Prostate gland (tissue), 2 donors: ENCODE measurements around the gene GNMT.

ENCODE experiments used
- CTCF ChIP-seq, 4 experiments: fragments of 200-600 bp in 2 of 4; fragments of 450-650 bp in 2 of 4; sonication (generic) in 2 of 4; IDR thresholded peaks; 1 replicate in 3 of 4; 2 replicates in 1 of 4; pipeline ENCODE4 v1.5.1; 2016 to 2019; ENCODE audit warnings: antibody characterized with exemption in 4 of 4, mild to moderate bottlenecking in 2 of 4, moderate library complexity in 2 of 4
- POLR2A ChIP-seq: fragments of 450-650 bp; IDR thresholded peaks from one replicate; pipeline ENCODE4 v1.6.1; 2016; ENCODE audit warnings: antibody characterized with exemption, mild to moderate bottlenecking
- POLR2AphosphoS5 ChIP-seq: sonication (generic); formaldehyde crosslinking; IDR thresholded peaks from one replicate; pipeline ENCODE4 v1.6.1; 2017; ENCODE audit warnings: antibody characterized with exemption

GRCh38 chr6:42942444-42942843 is 18.1 kb upstream of the GNMT start:
- no peak for TF ChIP-seq CTCF (IDR thresholded peaks at IDR 0.05)
- no peak for TF ChIP-seq POLR2A
- no peak for TF ChIP-seq POLR2AphosphoS5
